ENCODE data around the gene GPHN. TPM values are rescaled to one million over a fixed set of nuclear protein-coding genes. Genes with fewer than 3 reads are reported as not detected.
"Not testable (repeated sequence)": the region's sequence is repeated elsewhere in the genome, so short reads cannot be mapped to it uniquely, and the experiment has no call there.

The GPHN gene
- total RNA-seq, 1 donor from 2014 or later = 24.9 TPM

- Mint-ChIP-seq H3K4me3 (ENCODE audit: low read depth) (no peak overlapping the region), H3K4me1 (ENCODE audit: low read depth) (no peaks in the 10 kb centered on the region), H3K27me3 (no peaks in the 10 kb centered on the region), H3K9me3 (ENCODE audit: low read depth) (peaks cover 13% of the 10 kb centered on the region), H3K36me3 (ENCODE audit: insufficient read depth) (peaks cover 16% of the 10 kb centered on the region), H3K27ac (no peak overlapping the region)
- DNase-seq (ENCODE audit: low spot score, unreplicated experiment) = no peak
- TF ChIP-seq CTCF (IDR thresholded peaks at IDR 0.05; ENCODE audit: unreplicated experiment) = no peak
These were observed 551.6 kb downstream of the GPHN start for GRCh38 chr14:67059596-67059995.

GRCh38 chr14:67060546-67060945, 552.6 kb downstream of the GPHN start:
- no peak for DNase-seq (ENCODE audit: low spot score, unreplicated experiment)
- H3K4me3 Mint-ChIP-seq (ENCODE audit: low read depth) = no peak overlapping the region
- no peak overlapping the region for H3K27ac Mint-ChIP-seq
- peaks cover 8% of the 10 kb centered on the region for H3K9me3 Mint-ChIP-seq (ENCODE audit: low read depth)
- TF ChIP-seq CTCF (IDR thresholded peaks at IDR 0.05; ENCODE audit: unreplicated experiment) = no peak
- H3K4me1 Mint-ChIP-seq (ENCODE audit: low read depth) = no peaks in the 10 kb centered on the region
- H3K36me3 Mint-ChIP-seq (ENCODE audit: insufficient read depth) = peaks cover 16% of the 10 kb centered on the region
- H3K27me3 Mint-ChIP-seq = no peaks in the 10 kb centered on the region

GRCh38 chr14:67067070-67067814, 559.3 kb downstream of the GPHN start:
- peaks cover 19% of the 10 kb centered on the region for H3K36me3 Mint-ChIP-seq (ENCODE audit: insufficient read depth)
- not testable (repeated sequence) for H3K4me3 Mint-ChIP-seq (ENCODE audit: low read depth); H3K27ac Mint-ChIP-seq; H3K27me3 Mint-ChIP-seq; DNase-seq (ENCODE audit: low spot score, unreplicated experiment); H3K4me1 Mint-ChIP-seq (ENCODE audit: low read depth)
- peaks cover 13% of the 10 kb centered on the region for H3K9me3 Mint-ChIP-seq (ENCODE audit: low read depth)

GRCh38 chr14:67068251-67068650, 560.3 kb downstream of the GPHN start:
- peaks cover 16% of the 10 kb centered on the region for H3K36me3 Mint-ChIP-seq (ENCODE audit: insufficient read depth)
- no peak for TF ChIP-seq CTCF (IDR thresholded peaks at IDR 0.05; ENCODE audit: unreplicated experiment)
- H3K4me3 Mint-ChIP-seq (ENCODE audit: low read depth) = no peak overlapping the region
- no peaks in the 10 kb centered on the region for H3K4me1 Mint-ChIP-seq (ENCODE audit: low read depth)
- H3K9me3 Mint-ChIP-seq (ENCODE audit: low read depth) = peaks cover 13% of the 10 kb centered on the region
- H3K27me3 Mint-ChIP-seq = no peaks in the 10 kb centered on the region
- H3K27ac Mint-ChIP-seq = peak overlapping the region; percentile 31
- DNase-seq (ENCODE audit: low spot score, unreplicated experiment) = no peak

- no peak for DNase-seq (ENCODE audit: low spot score, unreplicated experiment)
- peaks cover 6% of the 10 kb centered on the region for H3K9me3 Mint-ChIP-seq (ENCODE audit: low read depth)
- no peaks in the 10 kb centered on the region for H3K27me3 Mint-ChIP-seq
- H3K27ac Mint-ChIP-seq = no peak overlapping the region
- no peak for TF ChIP-seq CTCF (IDR thresholded peaks at IDR 0.05; ENCODE audit: unreplicated experiment)
- peaks cover 4% of the 10 kb centered on the region for H3K36me3 Mint-ChIP-seq (ENCODE audit: insufficient read depth)
- no peaks in the 10 kb centered on the region for H3K4me1 Mint-ChIP-seq (ENCODE audit: low read depth)
- no peak overlapping the region for H3K4me3 Mint-ChIP-seq (ENCODE audit: low read depth)
These were observed 563.6 kb downstream of the GPHN start for GRCh38 chr14:67071506-67071905.

- H3K27me3 Mint-ChIP-seq = no peaks in the 10 kb centered on the region
- TF ChIP-seq CTCF (IDR thresholded peaks at IDR 0.05; ENCODE audit: unreplicated experiment) = no peak
- no peak overlapping the region for H3K27ac Mint-ChIP-seq
- H3K4me3 Mint-ChIP-seq (ENCODE audit: low read depth) = no peak overlapping the region
- H3K9me3 Mint-ChIP-seq (ENCODE audit: low read depth) = peaks cover 16% of the 10 kb centered on the region
- no peak for DNase-seq (ENCODE audit: low spot score, unreplicated experiment)
- H3K4me1 Mint-ChIP-seq (ENCODE audit: low read depth) = no peaks in the 10 kb centered on the region
- peaks cover 5% of the 10 kb centered on the region for H3K36me3 Mint-ChIP-seq (ENCODE audit: insufficient read depth)
These were observed 570.0 kb downstream of the GPHN start for GRCh38 chr14:67077921-67078320.

All from progenitor cell of endocrine pancreas (in vitro differentiated cells).